Measurements from ENCODE around the gene TMEM269.
"Not testable (repeated sequence)": the region's sequence is repeated elsewhere in the genome, so short reads cannot be mapped to it uniquely, and the experiment has no call there.

TMEM269 gene

GRCh38 chr1:42748021-42748420 is 36.8 kb upstream of the TMEM269 start:
- DNase-seq (ENCODE audit: low read depth) = no peak

GRCh38 chr1:42748461-42749410 is 36.1 kb upstream of the TMEM269 start:
- DNase-seq (ENCODE audit: low read depth) = no peak

- DNase-seq (ENCODE audit: low read depth) = no peak
These were observed 34.8 kb upstream of the TMEM269 start for GRCh38 chr1:42750041-42750440.

GRCh38 chr1:42751511-42752070 is 33.2 kb upstream of the TMEM269 start:
- not testable (repeated sequence) for DNase-seq (ENCODE audit: low read depth)

GRCh38 chr1:42752284-42752683 is 32.5 kb upstream of the TMEM269 start:
- no peak for DNase-seq (ENCODE audit: low read depth)

GRCh38 chr1:42753070-42753469 is 31.7 kb upstream of the TMEM269 start:
- DNase-seq (ENCODE audit: low read depth) = no peak

GRCh38 chr1:42756956-42757891 is 27.6 kb upstream of the TMEM269 start:
- DNase-seq (ENCODE audit: low read depth) = no peak

GRCh38 chr1:42757892-42758275 is 26.9 kb upstream of the TMEM269 start:
- DNase-seq (ENCODE audit: low read depth) = no peak

- no peak for DNase-seq (ENCODE audit: low read depth)
These were observed 26.1 kb upstream of the TMEM269 start for GRCh38 chr1:42758641-42759040.

GRCh38 chr1:42759114-42759513 is 25.7 kb upstream of the TMEM269 start:
- DNase-seq (ENCODE audit: low read depth) = no peak

GRCh38 chr1:42761567-42761966 is 23.2 kb upstream of the TMEM269 start:
- DNase-seq (ENCODE audit: low read depth) = no peak

GRCh38 chr1:42762269-42762668 is 22.5 kb upstream of the TMEM269 start:
- no peak for DNase-seq (ENCODE audit: low read depth)

GRCh38 chr1:42765269-42765668 is 19.5 kb upstream of the TMEM269 start:
- DNase-seq (ENCODE audit: low read depth) = no peak

- DNase-seq (ENCODE audit: low read depth) = peak; percentile 23
These were observed 18.7 kb upstream of the TMEM269 start for GRCh38 chr1:42765832-42766740.

GRCh38 chr1:42766741-42767509 is 17.9 kb upstream of the TMEM269 start, which contains the start of the genes C1orf50 and P3H1:
C1orf50 (plus strand) TSS chr1:42767249; CDS start chr1:42767312, 63 bp downstream.
P3H1 (minus strand) TSS chr1:42767028; CDS start chr1:42766971, 57 bp downstream.
- peak; percentile 100 for DNase-seq (ENCODE audit: low read depth)

- no peak for DNase-seq (ENCODE audit: low read depth)
These were observed 17.2 kb upstream of the TMEM269 start for GRCh38 chr1:42767510-42768000.

- DNase-seq (ENCODE audit: low read depth) = no peak
These were observed 16.6 kb upstream of the TMEM269 start for GRCh38 chr1:42768172-42768571.

GRCh38 chr1:42769811-42770210 is 15.0 kb upstream of the TMEM269 start:
- no peak for DNase-seq (ENCODE audit: low read depth)

GRCh38 chr1:42773420-42773819 is 11.4 kb upstream of the TMEM269 start:
- no peak for DNase-seq (ENCODE audit: low read depth)

GRCh38 chr1:42774928-42775526 is 9.8 kb upstream of the TMEM269 start:
- no peak for DNase-seq (ENCODE audit: low read depth)
